ENCODE measurements around the gene ORMDL2.
"Not testable (repeated sequence)": the region's sequence is repeated elsewhere in the genome, so short reads cannot be mapped to it uniquely, and the experiment has no call there.

ORMDL2 gene

GRCh38 chr12:55829967-55830600, 12.2 kb downstream of the ORMDL2 start:
- DNase-seq, result peak; percentile 13 to 24

GRCh38 chr12:55830601-55831446, 13.0 kb downstream of the ORMDL2 start:
- peak; percentile 57 to 69 for DNase-seq

- DNase-seq, result no peak
Observed at GRCh38 chr12:55831447-55831815, 13.6 kb downstream of the ORMDL2 start.

- DNase-seq, result no peak
Observed at GRCh38 chr12:55833056-55833455, 15.2 kb downstream of the ORMDL2 start.

- not testable (repeated sequence) for DNase-seq
Observed at GRCh38 chr12:55834400-55834799, 16.6 kb downstream of the ORMDL2 start.

- no peak for DNase-seq
Observed at GRCh38 chr12:55838361-55838760, 20.5 kb downstream of the ORMDL2 start.

- no peak for DNase-seq
Observed at GRCh38 chr12:55839345-55840140, 21.7 kb downstream of the ORMDL2 start.

GRCh38 chr12:55840581-55841351, 22.9 kb downstream of the ORMDL2 start:
- no peak for DNase-seq

GRCh38 chr12:55842681-55843429, 25.0 kb downstream of the ORMDL2 start, which contains the start of gene MMP19:
TSS of gene MMP19 (minus strand) at chr12:55842936. CDS start at chr12:55842830, 106 bp downstream.
- no peak for DNase-seq

GRCh38 chr12:55843431-55843830, 25.6 kb downstream of the ORMDL2 start:
- DNase-seq, result no peak

GRCh38 chr12:55844961-55845360, 27.1 kb downstream of the ORMDL2 start:
- DNase-seq, result no peak

GRCh38 chr12:55845361-55845760, 27.5 kb downstream of the ORMDL2 start:
- peak in 1 of 2 donors; percentile 14 for DNase-seq

GRCh38 chr12:55845785-55846496, 28.1 kb downstream of the ORMDL2 start:
- no peak for DNase-seq

- DNase-seq, result peak in 1 of 2 donors; percentile 51
Observed at GRCh38 chr12:55847033-55847432, 29.2 kb downstream of the ORMDL2 start.

GRCh38 chr12:55847603-55848291, 29.9 kb downstream of the ORMDL2 start:
- peak in 1 of 2 donors; percentile 74 for DNase-seq

- DNase-seq, result no peak
Observed at GRCh38 chr12:55849616-55850343, 31.9 kb downstream of the ORMDL2 start.

GRCh38 chr12:55850401-55850800, 32.6 kb downstream of the ORMDL2 start:
- no peak for DNase-seq

GRCh38 chr12:55850893-55851292, 33.1 kb downstream of the ORMDL2 start:
- no peak for DNase-seq

- no peak for DNase-seq
Observed at GRCh38 chr12:55852740-55853139, 34.9 kb downstream of the ORMDL2 start.

- no peak for DNase-seq
Observed at GRCh38 chr12:55861396-55861795, 43.6 kb downstream of the ORMDL2 start.

Measured in CD4-positive, alpha-beta T cell treated with Interleukin-1 beta for 1 hour (primary cell).